HepG2 (cell line): Measurements from ENCODE around the gene MBTD1. TPM values are rescaled to one million over a fixed set of nuclear protein-coding genes. Genes with fewer than 3 reads are reported as not detected.

Experiments
- AGO1 ChIP-seq: fragments of 200-400 bp; formaldehyde crosslinking; IDR thresholded peaks from 2 replicates; pipeline ENCODE4 v1.6.1; 2017; ENCODE audit warnings: mild to moderate bottlenecking, low read depth, low read length, moderate library complexity; ENCODE audit not compliant: poor library complexity, severe bottlenecking
- AKNA ChIP-seq: sonication (generic); formaldehyde crosslinking; IDR thresholded peaks from 2 replicates; pipeline ENCODE4 v1.4.0; 2020; ENCODE audit warnings: missing genetic modification reagents, borderline replicate concordance
- BHLHE40 ChIP-seq: IDR thresholded peaks from 2 replicates; pipeline ENCODE4 v1.6.1; 2011; ENCODE audit warnings: low read length, improper control_type of control experiment
- CHD4 ChIP-seq: fragments of 200-600 bp; sonication (generic); IDR thresholded peaks from 2 replicates; pipeline ENCODE4 v1.7.0; 2017; ENCODE audit warnings: mild to moderate bottlenecking, low read length, borderline replicate concordance
- FOXO4 ChIP-seq: sonication (generic); formaldehyde crosslinking; conservative IDR thresholded peaks from 2 replicates; pipeline ENCODE4 v1.8.1; 2023; ENCODE audit warnings: missing genetic modification reagents
- KAT8 ChIP-seq: IDR thresholded peaks from 2 replicates; pipeline ENCODE4 v1.6.1; 2016; ENCODE audit warnings: missing genetic modification reagents, missing compliant biosample characterization
- MLXIP ChIP-seq: sonication (generic); formaldehyde crosslinking; IDR thresholded peaks from 2 replicates; pipeline ENCODE4 v1.9.0; 2021; ENCODE audit warnings: missing genetic modification reagents, borderline replicate concordance
- NCOA1 ChIP-seq: sonication (generic); formaldehyde crosslinking; IDR thresholded peaks from 2 replicates; pipeline ENCODE4 v1.9.0; 2021; ENCODE audit warnings: missing genetic modification reagents
- NR2F2 ChIP-seq: IDR thresholded peaks from 2 replicates; pipeline ENCODE4 v1.6.1; 2012; ENCODE audit warnings: low read depth, inconsistent platforms, borderline replicate concordance
- NR3C1 ChIP-seq: sonication (generic); formaldehyde crosslinking; IDR thresholded peaks from 2 replicates; pipeline ENCODE4 v1.4.0; 2020; ENCODE audit warnings: missing genetic modification reagents
- PHF5A ChIP-seq: IDR thresholded peaks from one replicate; pipeline ENCODE4 v1.6.1; 2018; ENCODE audit warnings: low read depth, missing genetic modification reagents; ENCODE audit not compliant: unreplicated experiment
- TRIM24 ChIP-seq: sonication (generic); formaldehyde crosslinking; IDR thresholded peaks from 2 replicates; pipeline ENCODE4 v1.8.0; 2022; ENCODE audit warnings: mild to moderate bottlenecking, missing genetic modification reagents
- ZC3H13 ChIP-seq: sonication (generic); formaldehyde crosslinking; IDR thresholded peaks from 2 replicates; pipeline ENCODE4 v1.8.1; 2023; ENCODE audit warnings: mild to moderate bottlenecking, missing genetic modification reagents, moderate library complexity
- ZFP36L1 ChIP-seq: sonication (generic); formaldehyde crosslinking; IDR thresholded peaks from 2 replicates; pipeline ENCODE4 v1.8.0; 2022; ENCODE audit warnings: mild to moderate bottlenecking, missing genetic modification reagents, moderate library complexity
- ZNF205 ChIP-seq: IDR thresholded peaks from 2 replicates; pipeline ENCODE4 v1.6.1; 2018; ENCODE audit warnings: missing biosample characterization, missing genetic modification reagents
- ZNF572 ChIP-seq: sonication (generic); formaldehyde crosslinking; IDR thresholded peaks from 2 replicates; pipeline ENCODE4 v1.5.1; 2020; ENCODE audit warnings: mild to moderate bottlenecking, missing genetic modification reagents
- ZNF775 ChIP-seq: sonication (generic); formaldehyde crosslinking; IDR thresholded peaks from 2 replicates; pipeline ENCODE4 v1.4.0; 2020; ENCODE audit warnings: missing genetic modification reagents, mild to moderate bottlenecking, moderate library complexity, borderline replicate concordance
- ZNF841 ChIP-seq: sonication (generic); formaldehyde crosslinking; IDR thresholded peaks from 2 replicates; pipeline ENCODE4 v1.8.1; 2023; ENCODE audit warnings: missing genetic modification reagents, borderline replicate concordance
- ZNF878 ChIP-seq: sonication (generic); formaldehyde crosslinking; IDR thresholded peaks from 2 replicates; pipeline ENCODE4 v1.8.1; 2023; ENCODE audit warnings: mild to moderate bottlenecking, missing genetic modification reagents, moderate library complexity
- polyA plus RNA-seq, 8 experiments: library from polyadenylated mRNA; depleted of rRNA in 3 of 8; stranded (reverse) in 7 of 8; unstranded in 1 of 8; fragments of >200 nt; fragmentation: Illumina TruSeq in 4 of 8; extraction: Trizol in 4 of 8; gene quantifications; 2 replicates each; pipeline versions ENCODE4 v1.2.1 to v1.2.3, GENCODE V29; 2011 to 2016; ENCODE audit warnings: low read depth in 4 of 8, missing spikeins in 1 of 8, mixed read lengths in 1 of 8; ENCODE audit not compliant: insufficient read depth in 1 of 8
- total RNA-seq, 5 experiments: library from RNA; depleted of rRNA; stranded (reverse); fragments of >200 nt; fragmentation: Illumina TruSeq; extraction: Trizol; gene quantifications; 2 replicates each; pipeline ENCODE4 v1.2.3, GENCODE V29; 2016; ENCODE audit warnings: low read depth in 1 of 5
- TF ChIP-seq, protein P1 (sequence below): sonication (generic); formaldehyde crosslinking; IDR thresholded peaks from 2 replicates; pipeline ENCODE4 v1.5.0; 2020; ENCODE audit warnings: missing genetic modification reagents

The MBTD1 gene
- total and polyA plus RNA-seq, 2 of the 13 experiments (the other 11 are each of a cell fraction or from before 2014, with no cell fraction given), result 20.9 TPM

- TF ChIP-seq MLXIP (CRISPR knock-in tag) (no peak), TRIM24 (no peak), BHLHE40 (no peak), NR3C1 (CRISPR knock-in tag) (no peak), NCOA1 (CRISPR knock-in tag) (peak; percentile 49; the same call in 1 of the 2 replicates), KAT8 (peak; percentile 66), ZNF775 (CRISPR knock-in tag) (no peak; the same call in 1 of the 2 replicates), ZNF878 (no peak), ZC3H13 (CRISPR knock-in tag) (peak; percentile 77), AGO1 (peak; percentile 76), AKNA (no peak), ZNF205 (CRISPR knock-in tag) (no peak), PHF5A (peak; percentile 45), CHD4 (no peak), FOXO4 (CRISPR knock-in tag) (no peak), NR2F2 (no peak), ZFP36L1 (CRISPR knock-in tag) (no peak), ZNF841 (peak; percentile 82; the same call in 1 of the 2 replicates), ZNF572 (CRISPR knock-in tag) (no peak)
- TF ChIP-seq, protein P1, sequence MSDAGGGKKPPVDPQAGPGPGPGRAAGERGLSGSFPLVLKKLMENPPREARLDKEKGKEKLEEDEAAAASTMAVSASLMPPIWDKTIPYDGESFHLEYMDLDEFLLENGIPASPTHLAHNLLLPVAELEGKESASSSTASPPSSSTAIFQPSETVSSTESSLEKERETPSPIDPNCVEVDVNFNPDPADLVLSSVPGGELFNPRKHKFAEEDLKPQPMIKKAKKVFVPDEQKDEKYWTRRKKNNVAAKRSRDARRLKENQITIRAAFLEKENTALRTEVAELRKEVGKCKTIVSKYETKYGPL (CRISPR knock-in tag), result no peak
Measured at GRCh38 chr17:51166198-51166986, 93.5 kb downstream of the MBTD1 start, which contains the start of gene NME2 (continued).
